HG03159 (cell line): ENCODE results near the gene USP6NL.

Source experiments
- ATAC-seq: cut with Tn5 transposase; IDR thresholded peaks from one replicate; pipeline ENCODE4 v1.9.1; 2021; ENCODE audit warnings: mild to moderate bottlenecking, moderate library complexity; ENCODE audit not compliant: unreplicated experiment

The USP6NL gene

DNA sequence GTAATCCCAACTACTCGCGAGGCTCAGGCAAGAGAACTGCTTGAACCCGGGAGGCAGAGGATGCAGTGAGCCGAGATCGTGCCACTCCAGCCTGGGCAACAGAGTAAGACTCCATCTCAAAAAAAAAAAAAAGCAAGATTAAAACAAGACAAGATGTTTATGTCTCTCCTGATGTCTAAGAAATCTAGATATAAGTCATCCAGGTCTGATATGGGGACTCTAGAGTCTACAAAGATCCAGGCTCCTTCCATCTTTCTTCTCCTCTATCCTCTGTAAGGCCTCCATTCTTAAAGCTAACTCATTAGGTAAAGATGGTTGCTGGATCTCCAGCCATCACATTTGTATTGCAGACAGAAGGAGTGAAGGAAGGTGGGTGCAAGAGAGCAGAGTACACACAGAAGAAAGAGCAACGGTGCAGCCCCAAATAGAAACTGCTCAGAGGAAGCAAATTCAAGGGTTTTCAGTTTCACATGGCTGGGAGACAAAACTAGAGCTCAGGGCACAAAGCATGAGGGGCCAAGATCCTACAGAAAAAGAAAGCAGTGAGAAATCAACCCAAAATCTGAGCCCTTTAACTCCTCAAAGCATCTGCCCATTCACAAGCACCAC lies 57.6 kb downstream of the USP6NL start:
- ATAC-seq: peak; percentile 80

DNA sequence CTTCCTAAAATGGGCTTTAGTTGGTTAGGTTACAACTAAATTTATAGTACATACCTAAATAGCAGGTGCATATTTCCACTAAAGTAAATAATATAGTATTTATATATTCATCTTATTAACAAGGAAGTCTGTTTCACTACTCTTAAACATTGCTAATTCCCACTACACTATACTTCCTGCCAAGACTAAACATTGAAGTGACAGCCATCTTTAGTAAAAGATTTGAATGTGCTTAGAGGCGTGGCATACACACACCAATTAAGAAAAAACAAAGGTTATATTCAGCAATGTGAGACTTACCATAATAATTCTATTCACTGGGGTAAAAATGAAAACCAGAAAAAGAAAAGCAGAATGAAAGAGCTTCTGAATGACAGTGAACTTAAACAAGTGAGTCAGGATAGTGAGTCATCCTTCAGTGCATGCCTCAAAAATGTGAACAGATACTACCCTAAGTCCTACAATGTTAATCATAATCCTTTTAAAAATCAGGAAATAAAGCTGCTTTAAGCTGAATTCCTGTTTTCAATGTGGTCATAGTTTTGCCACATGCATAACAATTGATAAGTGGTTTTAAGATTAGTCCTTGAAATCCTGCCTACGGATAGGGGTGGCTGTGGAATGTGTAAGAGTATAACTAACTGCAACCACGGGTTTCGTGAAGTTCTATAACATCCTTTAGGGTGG lies 59.4 kb downstream of the USP6NL start:
- peak; percentile 40 for ATAC-seq

DNA sequence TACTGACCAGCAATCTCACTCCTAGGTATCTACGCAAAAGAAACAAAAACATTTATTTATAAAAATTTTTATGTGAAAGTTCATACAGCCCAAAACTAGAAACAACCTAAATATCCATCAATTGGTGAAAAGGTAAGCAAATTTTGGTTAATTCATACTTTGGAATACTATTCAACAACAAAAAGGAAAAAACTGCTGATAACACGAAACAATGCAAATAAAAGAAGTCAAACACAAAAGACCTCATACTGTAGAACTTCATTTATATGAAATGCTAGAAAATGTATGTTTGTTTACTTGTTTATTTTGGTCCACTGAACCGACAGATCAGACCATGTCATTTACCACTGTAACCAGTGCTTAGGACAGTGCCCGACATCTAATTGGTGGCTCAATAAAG lies 60.3 kb downstream of the USP6NL start:
- no peak for ATAC-seq

DNA sequence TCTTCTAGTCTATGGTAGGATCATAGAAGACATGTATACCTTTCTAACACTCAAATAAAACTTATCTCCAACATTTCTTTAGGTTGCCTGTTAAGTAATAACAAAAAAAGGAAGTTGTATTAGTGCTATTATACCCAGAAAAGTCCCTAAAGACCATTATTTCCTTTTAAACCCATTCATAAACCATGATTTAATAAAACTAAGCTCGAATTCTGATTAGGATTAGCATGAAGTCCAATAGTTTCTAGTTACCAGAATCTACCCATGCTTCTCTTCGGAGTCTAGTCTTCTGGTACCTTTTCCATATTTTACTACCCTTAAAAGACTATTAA lies 62.7 kb downstream of the USP6NL start:
- ATAC-seq: no peak

DNA sequence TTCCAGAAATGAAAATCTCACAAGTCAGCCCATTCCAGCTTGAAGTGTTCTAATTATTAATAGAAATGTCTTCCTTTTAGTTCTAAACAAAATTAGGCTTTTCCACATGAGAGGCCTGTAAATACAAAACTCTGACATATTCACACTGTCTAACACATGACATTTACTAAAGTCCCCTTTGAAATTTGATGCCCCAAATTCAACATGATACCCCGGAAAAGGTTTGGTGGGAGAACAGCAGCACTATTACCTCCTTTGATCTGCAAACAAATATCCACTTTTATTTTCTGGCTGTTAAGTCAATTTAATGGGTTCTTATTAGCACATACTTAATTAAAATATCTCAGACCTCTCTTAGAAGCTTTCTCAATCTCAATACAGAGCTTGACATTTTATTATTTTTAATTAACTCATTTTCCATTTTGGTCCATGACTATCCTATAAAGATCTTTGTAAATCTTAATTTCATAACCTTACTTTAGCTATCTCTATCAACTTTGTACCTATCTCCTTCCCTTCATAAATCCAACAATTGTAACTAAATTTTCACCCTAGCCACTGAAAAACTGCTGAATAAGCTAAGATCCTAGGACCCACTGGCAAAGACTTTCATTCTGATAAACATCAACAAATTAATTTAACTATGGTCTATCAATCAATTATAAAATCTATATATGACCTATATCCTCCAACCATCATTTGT lies 63.2 kb downstream of the USP6NL start:
- ATAC-seq: no peak

DNA sequence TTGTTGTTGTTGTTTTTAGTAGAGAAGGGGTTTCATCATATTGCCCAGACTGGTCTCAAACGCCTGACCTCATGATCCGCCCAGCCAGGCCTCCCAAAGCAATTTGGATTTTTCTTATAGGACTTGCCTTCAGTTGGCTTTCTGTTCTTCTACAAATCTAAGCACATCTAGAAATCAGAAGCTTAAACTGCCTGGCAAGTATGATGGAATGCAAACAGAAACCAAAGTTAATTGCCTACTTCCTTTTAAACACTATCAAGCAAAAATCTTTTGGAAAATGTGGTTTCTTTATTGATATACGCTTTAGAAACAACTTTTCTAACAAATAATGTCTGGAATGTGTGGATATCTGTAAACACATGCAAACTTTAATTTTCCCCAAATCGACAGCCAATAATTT lies 64.9 kb downstream of the USP6NL start:
- ATAC-seq: no peak

DNA sequence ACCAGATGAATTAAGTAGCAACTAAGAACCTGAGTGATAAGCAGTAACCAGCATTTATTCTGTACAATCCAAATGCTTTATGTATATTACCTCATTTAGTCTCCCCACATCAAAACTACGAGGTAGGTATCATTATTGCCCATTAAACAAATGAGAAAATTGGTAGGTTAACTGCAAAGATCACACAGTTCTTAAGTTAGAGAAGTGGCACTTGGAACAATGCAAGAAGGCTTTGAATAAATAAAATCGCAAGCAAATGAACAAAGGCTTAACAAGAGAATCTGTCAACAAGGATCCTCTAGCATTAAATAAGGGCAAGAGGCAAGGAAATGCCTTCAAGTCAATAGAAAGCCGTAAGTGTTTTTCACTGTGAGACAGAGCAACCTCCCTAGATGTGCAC lies 70.2 kb downstream of the USP6NL start:
- ATAC-seq: no peak

DNA sequence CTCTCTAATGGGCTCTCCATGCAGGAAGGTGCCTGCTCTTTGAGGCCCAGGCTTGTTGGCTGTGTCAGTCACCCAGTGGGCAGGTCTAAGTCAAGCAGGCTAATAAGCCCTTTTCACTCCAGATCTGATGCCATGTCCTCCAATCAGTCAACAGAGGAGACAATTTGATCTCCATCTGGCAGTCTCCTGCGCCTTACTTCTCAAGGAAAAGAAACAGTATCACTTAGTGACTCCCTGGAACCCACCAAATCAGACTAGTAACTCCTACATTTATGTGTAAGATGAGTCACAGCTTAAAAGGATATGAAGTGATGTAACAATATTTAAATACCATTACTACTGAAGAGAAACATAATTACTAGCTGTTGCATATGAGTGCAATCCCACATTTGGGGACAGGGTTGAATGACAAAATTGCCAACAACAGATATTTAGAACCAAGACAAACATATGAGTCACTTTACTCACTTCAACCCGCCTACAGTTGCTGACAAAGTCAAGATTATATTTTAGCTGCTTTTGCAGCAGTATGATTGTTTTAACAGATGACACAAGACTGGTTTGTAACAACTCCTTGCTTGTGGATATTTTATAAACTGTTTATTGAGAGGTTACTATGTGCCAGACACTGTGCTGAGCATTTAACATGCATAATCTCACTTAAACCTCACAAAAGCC lies 72.1 kb downstream of the USP6NL start:
- no peak for ATAC-seq

DNA sequence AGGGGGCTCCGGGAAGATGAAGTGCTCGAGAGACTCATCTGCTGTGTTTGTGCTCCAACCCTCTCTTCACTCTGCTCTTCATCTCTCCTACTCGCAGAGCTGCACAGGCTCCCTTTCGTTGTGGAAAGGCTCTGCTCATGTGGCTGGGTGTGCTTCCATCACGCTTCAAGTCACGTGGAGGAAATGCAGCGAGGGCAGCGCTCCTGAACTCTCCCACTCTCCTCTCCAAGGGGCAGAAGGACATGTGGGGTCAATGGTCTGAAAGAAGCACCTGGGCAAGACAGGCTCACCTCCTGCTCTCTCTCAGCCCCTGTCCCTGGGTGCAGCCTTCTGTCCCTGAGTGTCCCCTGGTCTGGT lies 72.6 kb downstream of the USP6NL start:
- ATAC-seq: no peak

DNA sequence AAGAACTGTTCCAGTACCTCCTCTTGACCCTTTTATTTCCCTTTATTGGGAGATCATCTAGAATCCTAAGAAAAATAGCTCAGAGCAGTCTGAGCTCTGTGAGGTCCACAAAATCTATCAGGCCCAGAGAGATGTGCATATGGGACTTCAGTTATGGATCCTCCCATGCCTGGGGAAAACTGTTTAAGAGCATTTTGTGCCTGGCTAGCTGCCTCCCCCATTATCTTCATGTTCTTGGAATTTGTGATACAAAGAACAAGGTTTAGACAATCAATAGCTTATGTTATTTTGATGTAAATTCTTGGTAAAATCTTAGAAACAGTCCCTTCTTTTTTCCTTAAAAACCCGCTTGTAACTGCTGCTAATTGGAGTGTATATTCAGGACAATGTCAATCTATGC lies 75.2 kb downstream of the USP6NL start:
- no peak for ATAC-seq

DNA sequence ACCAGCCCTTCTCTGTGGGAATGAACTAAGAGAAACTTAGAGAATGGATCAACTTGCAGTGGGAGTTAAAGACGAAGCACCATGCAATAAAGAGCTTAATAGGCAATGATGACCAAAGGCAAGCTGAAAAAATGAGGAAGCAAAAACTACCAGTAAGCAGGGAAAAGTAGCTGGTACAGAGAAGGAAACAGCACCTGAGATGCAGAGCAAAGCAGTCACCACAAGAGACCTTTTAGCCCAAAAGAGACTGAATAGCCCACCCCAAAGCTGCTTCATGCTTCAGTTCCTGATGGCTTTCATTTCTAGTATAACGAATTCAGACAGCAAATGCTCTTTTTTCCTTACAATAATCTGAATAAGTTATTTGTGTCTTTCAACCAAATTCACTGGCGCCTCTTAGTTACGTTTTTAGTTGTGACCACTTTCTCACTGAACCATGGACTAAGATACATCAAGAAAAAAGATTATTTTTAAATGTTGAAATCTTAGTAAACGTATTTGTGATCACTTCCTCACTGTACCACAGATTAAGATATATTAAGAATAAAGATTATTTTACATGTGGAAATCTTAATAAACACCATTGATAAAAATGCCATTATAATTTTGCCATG lies 76.0 kb downstream of the USP6NL start:
- ATAC-seq: peak; percentile 64

DNA sequence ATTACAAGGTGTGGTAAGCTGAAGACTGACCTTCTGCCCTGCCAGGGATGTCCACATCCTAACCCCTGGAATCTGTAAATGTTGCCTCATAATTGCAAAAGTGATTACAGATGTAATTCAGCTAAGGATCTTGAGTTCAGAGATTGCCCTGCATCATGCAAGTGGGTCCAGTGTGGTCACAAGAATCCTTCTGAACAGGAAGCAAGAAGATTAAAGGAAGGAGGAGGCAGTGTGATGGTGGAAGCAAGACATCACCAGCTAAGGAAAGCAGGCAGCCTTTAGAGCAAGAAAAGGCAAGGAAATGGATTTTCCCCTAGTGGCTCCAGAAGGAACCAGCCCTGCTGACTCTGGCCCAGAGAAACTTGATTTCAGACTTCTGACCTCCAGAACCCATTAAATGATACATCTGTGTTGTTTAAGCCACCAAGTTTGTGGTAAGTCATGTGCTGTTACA lies 78.1 kb downstream of the USP6NL start:
- no peak for ATAC-seq

DNA sequence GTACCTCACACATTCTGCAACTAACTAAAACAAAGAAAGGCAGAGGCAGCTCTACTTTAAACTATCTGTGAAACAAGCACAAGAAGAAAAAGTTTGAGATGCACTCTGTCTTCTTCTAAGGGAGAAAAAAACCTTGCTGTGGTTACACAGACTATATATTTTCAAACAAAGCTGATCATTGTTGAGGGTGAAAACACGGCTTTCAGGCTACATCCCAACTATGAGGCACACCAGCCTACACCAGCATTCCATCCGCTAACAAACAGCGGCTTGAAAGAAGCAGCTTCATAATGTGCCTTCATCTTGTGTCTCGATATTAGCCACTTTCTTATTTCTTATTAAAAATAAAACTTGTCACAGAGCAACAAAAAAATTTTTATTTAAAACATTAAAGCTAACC lies 79.1 kb downstream of the USP6NL start:
- no peak for ATAC-seq

DNA sequence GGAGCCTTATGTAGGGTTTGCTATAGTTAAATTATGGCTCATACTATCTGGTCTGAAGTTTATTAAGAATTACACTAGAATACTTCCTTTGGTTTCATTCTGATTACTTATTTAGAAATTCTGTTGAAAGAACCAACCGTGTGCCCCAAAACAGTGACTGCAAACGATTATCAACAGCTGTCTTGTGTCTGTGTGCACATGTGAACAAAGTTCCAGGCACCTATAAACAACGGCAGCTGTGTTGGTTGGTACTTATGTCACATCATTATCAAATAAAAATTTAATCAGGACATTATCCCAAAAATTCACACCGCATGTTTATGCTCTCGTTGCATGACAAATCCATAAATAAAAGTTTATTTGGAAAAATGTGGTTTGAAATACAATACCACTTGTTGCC lies 80.6 kb downstream of the USP6NL start:
- ATAC-seq: no peak

DNA sequence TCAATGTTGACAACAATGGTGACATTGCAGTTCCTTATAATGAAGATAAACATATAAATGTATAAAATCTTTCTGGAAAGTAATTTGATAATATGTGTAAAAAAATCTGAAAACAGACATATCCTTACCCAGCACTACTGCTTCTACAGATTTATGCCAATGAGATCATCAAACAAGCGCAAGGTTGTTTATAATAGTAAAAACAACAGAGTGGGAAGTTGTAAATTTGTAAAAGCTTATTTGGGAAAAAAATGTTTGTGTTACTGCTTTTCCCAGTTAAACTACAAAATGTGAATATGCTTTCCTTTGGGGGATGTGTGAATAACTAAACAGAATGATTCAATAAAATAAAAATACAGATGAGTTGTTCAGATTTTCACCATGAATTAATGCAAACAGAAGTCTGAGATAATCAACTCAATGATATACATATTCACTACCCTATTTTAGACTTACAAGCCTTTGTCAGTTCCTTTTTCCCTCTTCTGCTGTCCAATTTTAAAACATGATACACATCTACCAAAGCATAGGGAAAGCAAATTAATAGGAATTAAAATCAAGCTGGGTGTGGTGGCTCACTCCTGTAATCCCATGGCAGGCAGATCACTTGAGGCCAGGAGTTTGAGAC lies 82.1 kb downstream of the USP6NL start:
- no peak for ATAC-seq

DNA sequence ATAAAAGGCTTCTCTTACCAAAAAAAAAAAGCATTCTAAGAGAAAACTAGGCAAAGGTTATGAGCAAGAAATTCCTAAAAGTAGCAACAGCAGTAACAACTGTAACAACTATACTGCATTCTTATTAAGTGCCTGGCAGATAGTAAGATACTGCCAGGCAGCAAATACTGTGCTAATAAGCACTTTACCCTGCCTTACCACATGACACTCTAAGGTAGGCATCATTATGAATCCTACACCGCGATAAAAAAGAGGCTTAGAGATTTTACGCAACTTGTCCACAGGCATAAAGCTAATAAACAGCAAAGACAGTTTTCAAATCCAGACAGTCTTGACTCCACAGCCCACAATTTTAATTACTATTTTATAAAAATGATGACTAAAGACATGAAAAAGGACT lies 83.2 kb downstream of the USP6NL start:
- no peak for ATAC-seq

DNA sequence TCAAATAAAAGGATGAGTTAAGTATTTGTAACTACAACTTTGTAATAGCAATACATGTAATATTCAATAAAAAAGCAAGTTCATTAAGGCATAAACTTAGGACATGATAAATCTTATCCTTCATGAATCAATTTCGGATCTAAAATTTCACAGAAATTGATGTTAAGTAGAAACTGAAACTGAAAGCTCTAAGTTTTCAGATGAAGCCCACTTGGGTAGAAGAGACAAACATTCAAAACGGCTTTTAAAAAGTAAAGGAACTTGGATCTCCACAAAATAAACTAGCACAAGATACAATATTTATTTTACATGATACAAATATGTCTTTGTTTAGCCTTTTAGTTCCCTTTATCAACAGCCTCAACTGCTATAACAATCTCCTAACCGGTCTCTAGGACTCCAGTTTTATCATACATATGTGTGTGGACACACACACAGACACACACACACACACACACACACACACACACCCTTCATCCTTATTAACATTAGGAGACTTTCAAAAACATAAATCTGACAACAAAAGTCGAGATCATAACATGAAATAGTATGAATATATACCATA lies 83.7 kb downstream of the USP6NL start:
- no peak for ATAC-seq

DNA sequence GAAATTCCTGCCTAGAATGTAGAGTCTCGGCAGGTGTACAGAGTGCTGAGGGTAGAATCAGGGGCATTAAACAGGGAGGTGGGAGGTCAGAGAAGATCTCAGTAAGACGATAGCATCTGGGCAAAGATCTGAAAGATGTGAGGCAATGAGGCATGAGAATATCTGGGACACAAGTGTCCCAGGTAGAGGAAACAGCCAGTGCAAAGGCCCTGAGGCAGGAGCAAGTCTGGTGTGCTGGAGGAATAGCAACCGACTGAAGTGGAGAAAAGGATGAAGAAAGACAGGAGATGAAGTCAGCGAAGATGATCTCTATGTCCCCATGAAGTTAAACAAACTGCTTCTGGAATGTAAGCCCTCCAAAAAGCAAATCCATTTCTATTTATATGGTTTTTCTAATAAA lies 84.4 kb downstream of the USP6NL start:
- no peak for ATAC-seq

DNA sequence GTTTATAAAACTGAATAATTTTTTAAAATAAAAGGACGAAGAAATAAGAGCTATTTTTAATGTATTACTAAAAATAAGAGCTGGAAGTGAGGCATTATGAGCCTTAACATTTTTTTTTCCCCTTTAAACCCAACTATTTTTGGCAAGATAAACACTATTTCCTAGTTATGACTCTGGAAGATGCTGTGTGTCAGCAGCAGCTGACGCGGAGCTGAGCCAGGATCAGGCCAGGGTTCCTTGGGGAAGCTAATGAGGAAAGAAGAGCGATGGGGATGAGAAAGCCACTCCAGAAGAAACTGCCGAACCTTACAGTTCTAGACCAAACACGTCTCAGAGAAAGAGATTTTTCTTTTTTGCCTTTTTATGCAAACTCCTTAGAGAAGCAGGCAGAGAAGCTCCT lies 85.9 kb downstream of the USP6NL start:
- ATAC-seq: no peak

DNA sequence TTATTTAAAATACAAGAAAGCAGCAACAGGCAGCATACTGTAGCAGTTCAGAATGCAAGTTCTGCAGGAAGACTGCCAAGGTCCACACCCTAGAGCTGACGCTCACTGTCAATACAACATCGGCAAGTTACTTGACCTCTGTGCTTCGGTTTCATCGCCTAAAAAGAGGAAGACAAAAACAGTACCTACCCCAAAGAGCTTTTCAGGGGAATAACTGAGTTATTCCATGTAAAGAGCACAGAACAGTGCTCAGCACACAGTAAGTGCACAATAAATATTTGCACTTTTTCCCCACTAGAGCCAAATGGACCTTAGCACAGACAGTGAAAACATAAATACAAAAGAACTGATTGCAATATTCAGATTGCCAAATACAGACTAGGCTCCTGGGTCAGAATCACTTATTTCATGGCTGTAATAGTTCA lies 88.6 kb downstream of the USP6NL start:
- no peak for ATAC-seq

DNA sequence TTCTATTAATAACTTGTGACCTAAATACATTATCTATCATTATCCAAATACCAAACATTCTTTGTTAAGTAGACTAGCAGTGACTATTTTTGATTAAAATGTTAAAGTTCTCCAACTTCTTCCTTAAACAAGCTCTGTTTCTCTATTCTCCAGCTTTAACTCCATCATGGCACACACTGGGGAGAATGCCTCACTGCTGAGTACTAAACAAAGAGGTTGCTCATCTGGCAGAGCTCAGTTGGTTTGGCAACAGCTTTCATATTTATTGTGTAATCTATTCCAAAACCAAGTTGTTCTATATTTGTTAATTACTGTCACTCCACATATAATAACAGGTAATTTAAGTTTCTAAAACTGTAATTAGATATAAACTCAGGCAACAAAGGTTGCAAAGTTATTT lies 89.6 kb downstream of the USP6NL start:
- ATAC-seq: no peak
